HEK293 (cell line): Measurements from ENCODE around the gene IL17RC.

Experiments
- GLI4 ChIP-seq: fragments of 450-650 bp; formaldehyde crosslinking; IDR thresholded peaks from 2 replicates; pipeline ENCODE4 v1.5.1; 2016; ENCODE audit warnings: missing biosample characterization, missing genetic modification characterization
- KLF10 ChIP-seq: fragments of 450-650 bp; IDR thresholded peaks from 2 replicates; pipeline ENCODE4 v1.5.1; 2018; ENCODE audit warnings: missing biosample characterization, mild to moderate bottlenecking, missing genetic modification characterization
- KLF8 ChIP-seq: fragments of 450-650 bp; formaldehyde crosslinking; IDR thresholded peaks from 2 replicates; pipeline ENCODE4 v1.5.1; 2016; ENCODE audit warnings: missing biosample characterization, missing genetic modification characterization
- ZBTB11 ChIP-seq: fragments of 450-650 bp; formaldehyde crosslinking; conservative IDR thresholded peaks from 2 replicates; pipeline ENCODE4 v1.5.1; 2016; ENCODE audit warnings: low read depth, missing biosample characterization, missing genetic modification characterization
- ZBTB7A ChIP-seq: fragments of 450-650 bp; formaldehyde crosslinking; IDR thresholded peaks from 2 replicates; pipeline ENCODE4 v1.5.1; 2016; ENCODE audit warnings: low read depth, missing biosample characterization, missing genetic modification characterization
- ZNF202 ChIP-seq: fragments of 450-650 bp; formaldehyde crosslinking; IDR thresholded peaks from 2 replicates; pipeline ENCODE4 v1.5.1; 2016; ENCODE audit warnings: missing biosample characterization, missing genetic modification characterization, borderline replicate concordance
- ZNF221 ChIP-seq: fragments of 450-650 bp; formaldehyde crosslinking; IDR thresholded peaks from 2 replicates; pipeline ENCODE4 v1.5.1; 2017; ENCODE audit warnings: missing biosample characterization, missing genetic modification characterization, borderline replicate concordance
- ZNF239 ChIP-seq: fragments of 450-650 bp; formaldehyde crosslinking; IDR thresholded peaks from 2 replicates; pipeline ENCODE4 v1.5.1; 2016; ENCODE audit warnings: missing biosample characterization, missing genetic modification characterization
- ZNF266 ChIP-seq: fragments of 450-650 bp; formaldehyde crosslinking; IDR thresholded peaks from 2 replicates; pipeline ENCODE4 v1.5.1; 2016; ENCODE audit warnings: missing biosample characterization, missing genetic modification characterization, low read depth
- ZNF324 ChIP-seq: fragments of 450-650 bp; formaldehyde crosslinking; IDR thresholded peaks from 2 replicates; pipeline ENCODE4 v1.5.1; 2016; ENCODE audit warnings: missing biosample characterization, missing genetic modification characterization
- ZNF416 ChIP-seq: fragments of 450-650 bp; formaldehyde crosslinking; IDR thresholded peaks from 2 replicates; pipeline ENCODE4 v1.5.1; 2016; ENCODE audit warnings: missing biosample characterization, missing genetic modification characterization
- ZNF48 ChIP-seq: fragments of 450-650 bp; formaldehyde crosslinking; IDR thresholded peaks from 2 replicates; pipeline ENCODE4 v1.5.1; 2016; ENCODE audit warnings: missing biosample characterization, missing genetic modification characterization
- ZNF501 ChIP-seq: fragments of 450-650 bp; formaldehyde crosslinking; IDR thresholded peaks from 2 replicates; pipeline ENCODE4 v1.5.1; 2016; ENCODE audit warnings: missing biosample characterization, missing genetic modification characterization
- ZNF555 ChIP-seq: fragments of 450-650 bp; formaldehyde crosslinking; conservative IDR thresholded peaks from 2 replicates; pipeline ENCODE4 v1.5.1; 2017; ENCODE audit warnings: missing biosample characterization, mild to moderate bottlenecking, missing genetic modification characterization, inconsistent platforms
- ZNF560 ChIP-seq: fragments of 450-650 bp; formaldehyde crosslinking; IDR thresholded peaks from 2 replicates; pipeline ENCODE4 v1.5.1; 2017; ENCODE audit warnings: missing biosample characterization, missing genetic modification characterization, borderline replicate concordance
- ZNF600 ChIP-seq: fragments of 450-650 bp; formaldehyde crosslinking; IDR thresholded peaks from 2 replicates; pipeline ENCODE4 v1.5.1; 2016; ENCODE audit warnings: missing biosample characterization, missing genetic modification characterization
- ZNF701 ChIP-seq: fragments of 450-650 bp; formaldehyde crosslinking; IDR thresholded peaks from 2 replicates; pipeline ENCODE4 v1.5.1; 2016; ENCODE audit warnings: missing biosample characterization, missing genetic modification characterization
- ZNF707 ChIP-seq: fragments of 450-650 bp; formaldehyde crosslinking; IDR thresholded peaks from 2 replicates; pipeline ENCODE4 v1.5.1; 2016; ENCODE audit warnings: missing biosample characterization, missing genetic modification characterization
- ZNF776 ChIP-seq: fragments of 450-650 bp; formaldehyde crosslinking; IDR thresholded peaks from 2 replicates; pipeline ENCODE4 v1.5.0; 2017; ENCODE audit warnings: missing biosample characterization, missing genetic modification characterization, borderline replicate concordance
- ZNF777 ChIP-seq: fragments of 450-650 bp; formaldehyde crosslinking; IDR thresholded peaks from 2 replicates; pipeline ENCODE4 v1.5.1; 2017; ENCODE audit warnings: missing biosample characterization, missing genetic modification characterization, borderline replicate concordance
- ZNF785 ChIP-seq: fragments of 450-650 bp; formaldehyde crosslinking; IDR thresholded peaks from 2 replicates; pipeline ENCODE4 v1.5.1; 2016; ENCODE audit warnings: missing biosample characterization, missing genetic modification characterization
- ZNF837 ChIP-seq: fragments of 450-650 bp; formaldehyde crosslinking; IDR thresholded peaks from 2 replicates; pipeline ENCODE4 v1.5.1; 2016; ENCODE audit warnings: missing biosample characterization, missing genetic modification characterization
- TF ChIP-seq, protein P1 (sequence below): fragments of 450-650 bp; formaldehyde crosslinking; IDR thresholded peaks from 2 replicates; pipeline ENCODE4 v1.5.1; 2017; ENCODE audit warnings: missing biosample characterization, missing genetic modification characterization
- TF ChIP-seq, protein P2 (sequence below): fragments of 450-650 bp; formaldehyde crosslinking; IDR thresholded peaks from 2 replicates; pipeline ENCODE4 v1.5.1; 2016; ENCODE audit warnings: missing biosample characterization, missing genetic modification characterization
- TF ChIP-seq, protein P3 (sequence below): fragments of 450-650 bp; formaldehyde crosslinking; IDR thresholded peaks from 2 replicates; pipeline ENCODE4 v1.5.1; 2016; ENCODE audit warnings: missing biosample characterization, missing genetic modification characterization
- TF ChIP-seq, protein P4 (sequence below): fragments of 450-650 bp; formaldehyde crosslinking; IDR thresholded peaks from 2 replicates; pipeline ENCODE4 v1.5.1; 2016; ENCODE audit warnings: missing biosample characterization, missing genetic modification characterization
- TF ChIP-seq, protein P5 (sequence below): fragments of 450-650 bp; formaldehyde crosslinking; IDR thresholded peaks from 2 replicates; pipeline ENCODE4 v1.5.1; 2016; ENCODE audit warnings: missing biosample characterization, missing genetic modification characterization

IL17RC gene

GRCh38 chr3:9946112-9947024, 29.5 kb downstream of the IL17RC start (continued):
- TF ChIP-seq ZBTB11 (tag by site-specific recombination) (0 out of 2 replicates have a peak, but pooled peaks have one; percentile 10), ZNF555 (tag by site-specific recombination) (no peak), GLI4 (tag by site-specific recombination) (no peak), ZNF202 (tag by site-specific recombination) (no peak), ZNF560 (tag by site-specific recombination) (no peak), ZNF221 (tag by site-specific recombination) (no peak), ZNF600 (tag by site-specific recombination) (peak; percentile 52), ZNF324 (tag by site-specific recombination) (no peak), ZNF701 (tag by site-specific recombination) (no peak), KLF10 (tag by site-specific recombination) (peak; percentile 33; the same call in 1 of the 2 replicates), ZNF48 (tag by site-specific recombination) (no peak), ZNF837 (tag by site-specific recombination) (no peak), ZNF777 (tag by site-specific recombination) (peak; percentile 66; the same call in 1 of the 2 replicates), ZNF707 (no peak), ZNF785 (peak; percentile 55; the same call in 1 of the 2 replicates), ZNF266 (no peak), ZNF776 (tag by site-specific recombination) (no peak), ZNF501 (peak; percentile 81; the same call in 1 of the 2 replicates), ZBTB7A (tag by site-specific recombination) (no peak), KLF8 (tag by site-specific recombination) (peak; percentile 56; the same call in 1 of the 2 replicates), ZNF416 (tag by site-specific recombination) (no peak), ZNF239 (no peak)
- TF ChIP-seq, protein P1, sequence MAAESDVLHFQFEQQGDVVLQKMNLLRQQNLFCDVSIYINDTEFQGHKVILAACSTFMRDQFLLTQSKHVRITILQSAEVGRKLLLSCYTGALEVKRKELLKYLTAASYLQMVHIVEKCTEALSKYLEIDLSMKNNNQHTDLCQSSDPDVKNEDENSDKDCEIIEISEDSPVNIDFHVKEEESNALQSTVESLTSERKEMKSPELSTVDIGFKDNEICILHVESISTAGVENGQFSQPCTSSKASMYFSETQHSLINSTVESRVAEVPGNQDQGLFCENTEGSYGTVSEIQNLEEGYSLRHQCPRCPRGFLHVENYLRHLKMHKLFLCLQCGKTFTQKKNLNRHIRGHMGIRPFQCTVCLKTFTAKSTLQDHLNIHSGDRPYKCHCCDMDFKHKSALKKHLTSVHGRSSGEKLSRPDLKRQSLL (tag by site-specific recombination), result no peak
- TF ChIP-seq, protein P2, sequence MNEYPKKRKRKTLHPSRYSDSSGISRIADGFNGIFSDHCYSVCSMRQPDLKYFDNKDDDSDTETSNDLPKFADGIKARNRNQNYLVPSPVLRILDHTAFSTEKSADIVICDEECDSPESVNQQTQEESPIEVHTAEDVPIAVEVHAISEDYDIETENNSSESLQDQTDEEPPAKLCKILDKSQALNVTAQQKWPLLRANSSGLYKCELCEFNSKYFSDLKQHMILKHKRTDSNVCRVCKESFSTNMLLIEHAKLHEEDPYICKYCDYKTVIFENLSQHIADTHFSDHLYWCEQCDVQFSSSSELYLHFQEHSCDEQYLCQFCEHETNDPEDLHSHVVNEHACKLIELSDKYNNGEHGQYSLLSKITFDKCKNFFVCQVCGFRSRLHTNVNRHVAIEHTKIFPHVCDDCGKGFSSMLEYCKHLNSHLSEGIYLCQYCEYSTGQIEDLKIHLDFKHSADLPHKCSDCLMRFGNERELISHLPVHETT, result no peak
- TF ChIP-seq, protein P3, sequence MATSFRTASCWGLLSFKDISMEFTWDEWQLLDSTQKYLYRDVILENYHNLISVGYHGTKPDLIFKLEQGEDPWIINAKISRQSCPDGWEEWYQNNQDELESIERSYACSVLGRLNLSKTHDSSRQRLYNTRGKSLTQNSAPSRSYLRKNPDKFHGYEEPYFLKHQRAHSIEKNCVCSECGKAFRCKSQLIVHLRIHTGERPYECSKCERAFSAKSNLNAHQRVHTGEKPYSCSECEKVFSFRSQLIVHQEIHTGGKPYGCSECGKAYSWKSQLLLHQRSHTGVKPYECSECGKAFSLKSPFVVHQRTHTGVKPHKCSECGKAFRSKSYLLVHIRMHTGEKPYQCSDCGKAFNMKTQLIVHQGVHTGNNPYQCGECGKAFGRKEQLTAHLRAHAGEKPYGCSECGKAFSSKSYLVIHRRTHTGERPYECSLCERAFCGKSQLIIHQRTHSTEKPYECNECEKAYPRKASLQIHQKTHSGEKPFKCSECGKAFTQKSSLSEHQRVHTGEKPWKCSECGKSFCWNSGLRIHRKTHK, result no peak
- TF ChIP-seq, protein P4, sequence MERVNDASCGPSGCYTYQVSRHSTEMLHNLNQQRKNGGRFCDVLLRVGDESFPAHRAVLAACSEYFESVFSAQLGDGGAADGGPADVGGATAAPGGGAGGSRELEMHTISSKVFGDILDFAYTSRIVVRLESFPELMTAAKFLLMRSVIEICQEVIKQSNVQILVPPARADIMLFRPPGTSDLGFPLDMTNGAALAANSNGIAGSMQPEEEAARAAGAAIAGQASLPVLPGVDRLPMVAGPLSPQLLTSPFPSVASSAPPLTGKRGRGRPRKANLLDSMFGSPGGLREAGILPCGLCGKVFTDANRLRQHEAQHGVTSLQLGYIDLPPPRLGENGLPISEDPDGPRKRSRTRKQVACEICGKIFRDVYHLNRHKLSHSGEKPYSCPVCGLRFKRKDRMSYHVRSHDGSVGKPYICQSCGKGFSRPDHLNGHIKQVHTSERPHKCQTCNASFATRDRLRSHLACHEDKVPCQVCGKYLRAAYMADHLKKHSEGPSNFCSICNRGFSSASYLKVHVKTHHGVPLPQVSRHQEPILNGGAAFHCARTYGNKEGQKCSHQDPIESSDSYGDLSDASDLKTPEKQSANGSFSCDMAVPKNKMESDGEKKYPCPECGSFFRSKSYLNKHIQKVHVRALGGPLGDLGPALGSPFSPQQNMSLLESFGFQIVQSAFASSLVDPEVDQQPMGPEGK (tag by site-specific recombination), result 0 out of 2 replicates have a peak, but pooled peaks have one; percentile 43
- TF ChIP-seq, protein P5, sequence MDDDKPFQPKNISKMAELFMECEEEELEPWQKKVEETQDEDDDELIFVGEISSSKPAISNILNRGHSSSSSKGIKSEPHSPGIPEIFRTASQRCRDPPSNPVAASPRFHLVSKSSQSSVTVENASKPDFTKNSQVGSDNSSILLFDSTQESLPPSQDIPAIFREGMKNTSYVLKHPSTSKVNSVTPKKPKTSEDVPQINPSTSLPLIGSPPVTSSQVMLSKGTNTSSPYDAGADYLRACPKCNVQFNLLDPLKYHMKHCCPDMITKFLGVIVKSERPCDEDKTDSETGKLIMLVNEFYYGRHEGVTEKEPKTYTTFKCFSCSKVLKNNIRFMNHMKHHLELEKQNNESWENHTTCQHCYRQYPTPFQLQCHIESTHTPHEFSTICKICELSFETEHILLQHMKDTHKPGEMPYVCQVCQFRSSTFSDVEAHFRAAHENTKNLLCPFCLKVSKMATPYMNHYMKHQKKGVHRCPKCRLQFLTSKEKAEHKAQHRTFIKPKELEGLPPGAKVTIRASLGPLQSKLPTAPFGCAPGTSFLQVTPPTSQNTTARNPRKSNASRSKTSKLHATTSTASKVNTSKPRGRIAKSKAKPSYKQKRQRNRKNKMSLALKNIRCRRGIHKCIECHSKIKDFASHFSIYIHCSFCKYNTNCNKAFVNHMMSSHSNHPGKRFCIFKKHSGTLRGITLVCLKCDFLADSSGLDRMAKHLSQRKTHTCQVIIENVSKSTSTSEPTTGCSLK (tag by site-specific recombination), result no peak
